Keratinocyte (primary cell): ENCODE measurements around the gene TMEM143. TPM values are rescaled to one million over a fixed set of nuclear protein-coding genes. Genes with fewer than 3 reads are reported as not detected.
"Not testable (repeated sequence)": the region's sequence is repeated elsewhere in the genome, so short reads cannot be mapped to it uniquely, and the experiment has no call there.

ENCODE experiments used
- DNase-seq: peaks from one replicate; pipeline ENCODE4 v3.0.0-alpha.2; 2011; ENCODE audit warnings: low read depth, missing footprints, low spot score
- FAIRE-seq: peaks from 2 replicates; lab custom pipeline; 2011; peaks lifted over from hg19 to GRCh38; lab: Jason Lieb, UNC
- H2AFZ ChIP-seq: 2 replicates; pipeline ENCODE4 v1.6.0; 2012; ENCODE audit warnings: low read length, control low read depth, inconsistent platforms; ENCODE audit not compliant: control insufficient read depth
- H3K27ac ChIP-seq: 2 replicates; pipeline ENCODE4 v1.5.1; 2011; ENCODE audit warnings: low read length; ENCODE audit not compliant: control insufficient read depth, insufficient read depth
- H3K27me3 ChIP-seq: 3 replicates; pipeline ENCODE4 v1.6.0; 2011; ENCODE audit warnings: low read length; ENCODE audit not compliant: control insufficient read depth, insufficient read depth; ENCODE audit errors: extremely low read depth
- H3K36me3 ChIP-seq, 2 experiments: 2 replicates in 1 of 2; 3 replicates in 1 of 2; pipeline ENCODE4 v1.5.1; 2011; ENCODE audit warnings: low read length in 2 of 2, mild to moderate bottlenecking in 1 of 2; ENCODE audit not compliant: control insufficient read depth in 2 of 2, insufficient read depth in 2 of 2; ENCODE audit errors: extremely low read depth in 1 of 2
- H3K4me1 ChIP-seq: 3 replicates; pipeline ENCODE4 v1.5.1; 2011; ENCODE audit warnings: low read length; ENCODE audit not compliant: control insufficient read depth, insufficient read depth; ENCODE audit errors: extremely low read depth
- H3K4me2 ChIP-seq: 3 replicates; pipeline ENCODE4 v1.6.0; 2011; ENCODE audit warnings: low read depth, low read length; ENCODE audit not compliant: control insufficient read depth, insufficient read depth; ENCODE audit errors: extremely low read depth
- H3K4me3 ChIP-seq, 3 experiments: fragments of 200-600 bp in 1 of 3; sonication (generic) in 1 of 3; 2 replicates in 2 of 3; 3 replicates in 1 of 3; pipeline ENCODE4 v1.5.1; 2011 to 2016; ENCODE audit warnings: low read length in 3 of 3, mild to moderate bottlenecking in 3 of 3, control low read depth in 2 of 3, inconsistent platforms in 1 of 3, low read depth in 1 of 3, mixed read lengths in 1 of 3, mixed run types in 1 of 3, moderate library complexity in 1 of 3; ENCODE audit not compliant: control insufficient read depth in 2 of 3, insufficient read depth in 2 of 3; ENCODE audit errors: extremely low read depth in 1 of 3
- H3K79me2 ChIP-seq: 2 replicates; pipeline ENCODE4 v1.6.0; 2012; ENCODE audit warnings: low read length; ENCODE audit not compliant: control insufficient read depth, insufficient read depth
- H3K9ac ChIP-seq: 3 replicates; pipeline ENCODE4 v1.6.0; 2011; ENCODE audit warnings: low read length; ENCODE audit not compliant: control insufficient read depth, insufficient read depth; ENCODE audit errors: extremely low read depth
- H3K9me1 ChIP-seq: 3 replicates; pipeline ENCODE4 v1.6.0; 2011; ENCODE audit warnings: low read length; ENCODE audit not compliant: control insufficient read depth, insufficient read depth; ENCODE audit errors: extremely low read depth
- H3K9me3 ChIP-seq: 2 replicates; pipeline ENCODE4 v1.5.1; 2012; ENCODE audit warnings: low read depth, low read length; ENCODE audit not compliant: control insufficient read depth
- H4K20me1 ChIP-seq: 3 replicates; pipeline ENCODE4 v1.6.0; 2011; ENCODE audit warnings: low read length; ENCODE audit not compliant: control insufficient read depth, insufficient read depth; ENCODE audit errors: extremely low read depth
- EZH2 ChIP-seq: IDR thresholded peaks from one replicate; pipeline ENCODE4 v1.6.1; 2012; ENCODE audit warnings: inconsistent platforms, mild to moderate bottlenecking, low read length, moderate library complexity
- dilution Hi-C: fragments of 300-500 bp; cut with MboI; formaldehyde crosslinking; loops from one replicate; pipeline ENCODE4 v1.7.0; 2020; ENCODE audit warnings: low sequenced_read_pairs; ENCODE audit not compliant: extremely low pct_ligation_motif_present
- polyA plus RNA-seq, 5 experiments: library from polyadenylated mRNA; depleted of rRNA in 3 of 5; stranded (reverse) in 3 of 5; stranded (forward) in 1 of 5; unstranded in 1 of 5; fragments of >200 nt; gene quantifications; 1 replicate in 1 of 5; 2 replicates in 3 of 5; 3 replicates in 1 of 5; pipeline versions ENCODE4 v1.2.1 to v1.2.3, GENCODE V29; 2011 to 2012; ENCODE audit warnings: missing spikeins in 2 of 5, low read depth in 1 of 5, low replicate concordance in 1 of 5
- TF ChIP-seq, protein P1 (sequence below), 3 experiments: IDR thresholded peaks in 1 of 3; conservative IDR thresholded peaks in 1 of 3; optimal IDR thresholded peaks in 1 of 3; 2 replicates in 2 of 3; 3 replicates in 1 of 3; pipeline versions ENCODE3 to v1.5.1; 2011; ENCODE audit warnings: low read length in 3 of 3, mild to moderate bottlenecking in 3 of 3, moderate library complexity in 2 of 3, control low read depth in 1 of 3, inconsistent platforms in 1 of 3; ENCODE audit not compliant: insufficient read depth in 2 of 3; ENCODE audit errors: extremely low read depth in 1 of 3

Gene TMEM143
- polyA plus RNA-seq, 1 donor (not counting 4 experiments of a cell fraction or from before 2014, with no cell fraction given), result 2.9 TPM

- no peak overlapping the region for H3K4me3 ChIP-seq
- no peaks in the 10 kb centered on the region for H3K79me2 ChIP-seq
- TF ChIP-seq EZH2, result no peak
- TF ChIP-seq, protein P1, sequence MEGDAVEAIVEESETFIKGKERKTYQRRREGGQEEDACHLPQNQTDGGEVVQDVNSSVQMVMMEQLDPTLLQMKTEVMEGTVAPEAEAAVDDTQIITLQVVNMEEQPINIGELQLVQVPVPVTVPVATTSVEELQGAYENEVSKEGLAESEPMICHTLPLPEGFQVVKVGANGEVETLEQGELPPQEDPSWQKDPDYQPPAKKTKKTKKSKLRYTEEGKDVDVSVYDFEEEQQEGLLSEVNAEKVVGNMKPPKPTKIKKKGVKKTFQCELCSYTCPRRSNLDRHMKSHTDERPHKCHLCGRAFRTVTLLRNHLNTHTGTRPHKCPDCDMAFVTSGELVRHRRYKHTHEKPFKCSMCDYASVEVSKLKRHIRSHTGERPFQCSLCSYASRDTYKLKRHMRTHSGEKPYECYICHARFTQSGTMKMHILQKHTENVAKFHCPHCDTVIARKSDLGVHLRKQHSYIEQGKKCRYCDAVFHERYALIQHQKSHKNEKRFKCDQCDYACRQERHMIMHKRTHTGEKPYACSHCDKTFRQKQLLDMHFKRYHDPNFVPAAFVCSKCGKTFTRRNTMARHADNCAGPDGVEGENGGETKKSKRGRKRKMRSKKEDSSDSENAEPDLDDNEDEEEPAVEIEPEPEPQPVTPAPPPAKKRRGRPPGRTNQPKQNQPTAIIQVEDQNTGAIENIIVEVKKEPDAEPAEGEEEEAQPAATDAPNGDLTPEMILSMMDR (optimal IDR thresholded peaks at IDR 0.05 in 1 of 3, IDR thresholded peaks at IDR 0.05 in 1 of 3, conservative IDR thresholded peaks at IDR 0.05 in 1 of 3; ENCODE audit: extremely low read depth in 1 of 3, insufficient read depth in 2 of 3, low read length in 3 of 3), result no peak
- FAIRE-seq (no peak), DNase-seq (no peak)
- no peak overlapping the region for H3K4me2 ChIP-seq
- H3K27ac ChIP-seq, result no peak overlapping the region
- no peaks in the 10 kb centered on the region for H3K27me3 ChIP-seq
- dilution Hi-C loops, result no loop called here
- no peaks in the 10 kb centered on the region for H3K9me3 ChIP-seq
- H3K36me3 ChIP-seq, result no peaks in the 10 kb centered on the region
- H3K4me1 ChIP-seq, result peaks cover 12% of the 10 kb centered on the region
- H4K20me1 ChIP-seq, result no peaks in the 10 kb centered on the region
- no peak overlapping the region for H3K9ac ChIP-seq
- no peaks in the 10 kb centered on the region for H3K9me1 ChIP-seq
- no peak overlapping the region for H2AFZ ChIP-seq
These were observed 52.4 kb downstream of the TMEM143 start for GRCh38 chr19:48311384-48311783.

GRCh38 chr19:48310227-48310626 is 53.5 kb downstream of the TMEM143 start:
- FAIRE-seq, result no peak

GRCh38 chr19:48309731-48310130 is 54.0 kb downstream of the TMEM143 start:
- H4K20me1 ChIP-seq, H3K79me2 ChIP-seq, H2AFZ ChIP-seq, DNase-seq, H3K27me3 ChIP-seq, H3K9me1 ChIP-seq, H3K9ac ChIP-seq, H3K27ac ChIP-seq, H3K9me3 ChIP-seq, H3K4me3 ChIP-seq, H3K4me2 ChIP-seq, dilution Hi-C loops, FAIRE-seq, H3K36me3 ChIP-seq: not testable (repeated sequence)
- peaks cover 12% of the 10 kb centered on the region for H3K4me1 ChIP-seq

More at GRCh38 chr19:48310227-48310626, 53.5 kb downstream of the TMEM143 start:
- no peaks in the 10 kb centered on the region for H3K9me3 ChIP-seq
- no peaks in the 10 kb centered on the region for H3K9me1 ChIP-seq
- H3K79me2 ChIP-seq, result no peaks in the 10 kb centered on the region
- dilution Hi-C loops, result no loop called here
- TF ChIP-seq EZH2, result no peak
- H3K4me1 ChIP-seq, result peaks cover 12% of the 10 kb centered on the region
- no peak for DNase-seq
- no peak overlapping the region for H3K4me3 ChIP-seq
- H4K20me1 ChIP-seq, result no peaks in the 10 kb centered on the region
- no peaks in the 10 kb centered on the region for H3K36me3 ChIP-seq
- H3K9ac ChIP-seq, result no peak overlapping the region
- no peaks in the 10 kb centered on the region for H3K27me3 ChIP-seq
- H2AFZ ChIP-seq, result no peak overlapping the region
- H3K27ac ChIP-seq, result no peak overlapping the region
- H3K4me2 ChIP-seq, result no peak overlapping the region
